K562 (cell line): ENCODE data around the gene TBC1D25.

Experiments
- ARHGAP35 ChIP-seq: fragments of 450-650 bp; IDR thresholded peaks from 2 replicates; pipeline ENCODE4 v1.6.1; 2018; ENCODE audit not compliant: partially characterized antibody
- EZH2 ChIP-seq: IDR thresholded peaks from 2 replicates; pipeline ENCODE4 v1.6.1; 2012; ENCODE audit warnings: low read depth, mild to moderate bottlenecking, inconsistent platforms, low read length, borderline replicate concordance
- FOXK2 ChIP-seq, 2 experiments: fragments of 450-650 bp; IDR thresholded peaks in 1 of 2; conservative IDR thresholded peaks in 1 of 2; 2 replicates each; pipeline ENCODE4 v1.6.1; 2016; ENCODE audit warnings: low read depth in 2 of 2, mild to moderate bottlenecking in 1 of 2
- GABPA ChIP-seq: fragments of 200-800 bp; sonication (Bioruptor generic); conservative IDR thresholded peaks from 2 replicates; pipeline ENCODE4 v1.6.1; 2016; ENCODE audit warnings: low read depth, missing genetic modification characterization, missing compliant biosample characterization
- GATAD2B ChIP-seq: fragments of 450-650 bp; IDR thresholded peaks from 2 replicates; pipeline ENCODE4 v1.6.1; 2017; ENCODE audit warnings: mild to moderate bottlenecking, borderline replicate concordance
- NCOA1 ChIP-seq: fragments of 450-650 bp; IDR thresholded peaks from 2 replicates; pipeline ENCODE4 v1.6.1; 2016; ENCODE audit warnings: low read depth
- SMARCB1 ChIP-seq: IDR thresholded peaks from 2 replicates; pipeline ENCODE4 v1.6.1; 2011; ENCODE audit warnings: improper control_type of control experiment, low read depth; ENCODE audit not compliant: insufficient read length
- TGIF2 ChIP-seq: sonication (generic); formaldehyde crosslinking; IDR thresholded peaks from 2 replicates; pipeline ENCODE4 v1.8.1; 2022; ENCODE audit warnings: mild to moderate bottlenecking, missing genetic modification reagents, moderate library complexity
- ZZZ3 ChIP-seq: fragments of 450-650 bp; IDR thresholded peaks from 2 replicates; pipeline ENCODE4 v1.6.1; 2016; ENCODE audit warnings: antibody characterized with exemption, mild to moderate bottlenecking, moderate library complexity
- TF ChIP-seq, protein P1 (sequence below): sonication (generic); formaldehyde crosslinking; IDR thresholded peaks from 2 replicates; pipeline ENCODE4 v1.9.0; 2022; ENCODE audit warnings: mild to moderate bottlenecking, missing genetic modification reagents
- TF ChIP-seq, protein P2 (sequence below), 3 experiments: IDR thresholded peaks in 2 of 3; conservative IDR thresholded peaks in 1 of 3; 2 replicates each; pipeline ENCODE4 v1.5.1; 2011 to 2012; ENCODE audit warnings: low read length in 3 of 3, mild to moderate bottlenecking in 3 of 3, control low read depth in 2 of 3, improper control_type of control experiment in 1 of 3, inconsistent platforms in 1 of 3, low read depth in 1 of 3, mixed read lengths in 1 of 3, moderate library complexity in 1 of 3; ENCODE audit not compliant: insufficient read depth in 2 of 3

DNA sequence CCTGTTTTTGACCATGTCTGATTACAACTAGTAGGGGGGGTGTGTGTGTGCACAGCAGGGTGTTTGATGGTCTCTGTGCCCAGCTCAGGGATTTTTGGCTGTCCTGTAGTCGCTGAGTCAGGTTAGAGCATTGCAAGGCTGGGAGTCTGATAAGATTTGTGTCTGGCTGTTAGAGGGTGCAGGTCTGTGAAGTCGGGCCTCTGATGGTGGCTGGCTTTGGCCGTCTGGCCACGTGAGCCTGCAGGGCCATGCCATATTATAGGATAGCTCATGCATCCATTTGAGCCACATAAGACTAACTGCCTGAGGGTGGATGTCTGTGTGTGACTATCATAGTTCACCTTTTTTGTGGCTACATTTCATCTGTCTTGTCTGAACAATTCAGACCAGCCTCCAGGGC is 25.8 kb upstream of the TBC1D25 start:
- TF ChIP-seq NCOA1 (no peak), FOXK2 (conservative IDR thresholded peaks at IDR 0.05 in 1 of 2, IDR thresholded peaks at IDR 0.05 in 1 of 2; ENCODE audit: low read depth in 2 of 2) (no peak), SMARCB1 (no peak), ARHGAP35 (no peak), TGIF2 (CRISPR knock-in tag) (no peak), GABPA (no peak), GATAD2B (no peak), EZH2 (no peak), ZZZ3 (no peak)
- TF ChIP-seq, protein P1, sequence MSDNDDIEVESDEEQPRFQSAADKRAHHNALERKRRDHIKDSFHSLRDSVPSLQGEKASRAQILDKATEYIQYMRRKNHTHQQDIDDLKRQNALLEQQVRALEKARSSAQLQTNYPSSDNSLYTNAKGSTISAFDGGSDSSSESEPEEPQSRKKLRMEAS (CRISPR knock-in tag) = no peak
- TF ChIP-seq, protein P2, sequence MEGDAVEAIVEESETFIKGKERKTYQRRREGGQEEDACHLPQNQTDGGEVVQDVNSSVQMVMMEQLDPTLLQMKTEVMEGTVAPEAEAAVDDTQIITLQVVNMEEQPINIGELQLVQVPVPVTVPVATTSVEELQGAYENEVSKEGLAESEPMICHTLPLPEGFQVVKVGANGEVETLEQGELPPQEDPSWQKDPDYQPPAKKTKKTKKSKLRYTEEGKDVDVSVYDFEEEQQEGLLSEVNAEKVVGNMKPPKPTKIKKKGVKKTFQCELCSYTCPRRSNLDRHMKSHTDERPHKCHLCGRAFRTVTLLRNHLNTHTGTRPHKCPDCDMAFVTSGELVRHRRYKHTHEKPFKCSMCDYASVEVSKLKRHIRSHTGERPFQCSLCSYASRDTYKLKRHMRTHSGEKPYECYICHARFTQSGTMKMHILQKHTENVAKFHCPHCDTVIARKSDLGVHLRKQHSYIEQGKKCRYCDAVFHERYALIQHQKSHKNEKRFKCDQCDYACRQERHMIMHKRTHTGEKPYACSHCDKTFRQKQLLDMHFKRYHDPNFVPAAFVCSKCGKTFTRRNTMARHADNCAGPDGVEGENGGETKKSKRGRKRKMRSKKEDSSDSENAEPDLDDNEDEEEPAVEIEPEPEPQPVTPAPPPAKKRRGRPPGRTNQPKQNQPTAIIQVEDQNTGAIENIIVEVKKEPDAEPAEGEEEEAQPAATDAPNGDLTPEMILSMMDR (IDR thresholded peaks at IDR 0.05 in 2 of 3, conservative IDR thresholded peaks at IDR 0.05 in 1 of 3; ENCODE audit: insufficient read depth in 2 of 3, low read depth in 1 of 3, low read length in 3 of 3) = no peak
